GM21381 (cell line): ENCODE measurements around the gene FBXO17.

Experiments
- ATAC-seq: cut with Tn5 transposase; IDR thresholded peaks from one replicate; pipeline ENCODE4 v1.9.1; 2021; ENCODE audit warnings: mild to moderate bottlenecking, moderate library complexity; ENCODE audit not compliant: unreplicated experiment

Gene FBXO17

DNA sequence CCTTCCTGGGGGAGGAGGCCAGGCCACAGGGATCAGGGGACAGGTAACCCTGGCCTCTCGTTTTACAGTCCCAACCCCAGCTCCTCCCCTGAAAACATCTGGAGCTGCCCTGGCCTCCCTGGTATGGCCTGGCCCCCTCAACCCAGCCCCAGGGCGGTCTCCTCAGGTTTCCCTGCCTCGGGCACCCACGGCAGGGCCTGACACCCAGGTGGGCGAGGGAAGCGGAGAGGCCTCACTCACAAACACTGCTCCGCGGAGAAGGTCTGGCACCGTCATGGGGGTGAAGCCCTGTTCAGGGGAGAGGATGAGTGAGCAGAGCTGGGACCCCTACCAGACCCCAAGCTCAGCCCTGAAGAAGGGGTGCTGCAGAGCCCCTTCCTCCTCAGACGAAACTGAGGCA, 57.0 kb downstream of the FBXO17 start:
- no peak for ATAC-seq

DNA sequence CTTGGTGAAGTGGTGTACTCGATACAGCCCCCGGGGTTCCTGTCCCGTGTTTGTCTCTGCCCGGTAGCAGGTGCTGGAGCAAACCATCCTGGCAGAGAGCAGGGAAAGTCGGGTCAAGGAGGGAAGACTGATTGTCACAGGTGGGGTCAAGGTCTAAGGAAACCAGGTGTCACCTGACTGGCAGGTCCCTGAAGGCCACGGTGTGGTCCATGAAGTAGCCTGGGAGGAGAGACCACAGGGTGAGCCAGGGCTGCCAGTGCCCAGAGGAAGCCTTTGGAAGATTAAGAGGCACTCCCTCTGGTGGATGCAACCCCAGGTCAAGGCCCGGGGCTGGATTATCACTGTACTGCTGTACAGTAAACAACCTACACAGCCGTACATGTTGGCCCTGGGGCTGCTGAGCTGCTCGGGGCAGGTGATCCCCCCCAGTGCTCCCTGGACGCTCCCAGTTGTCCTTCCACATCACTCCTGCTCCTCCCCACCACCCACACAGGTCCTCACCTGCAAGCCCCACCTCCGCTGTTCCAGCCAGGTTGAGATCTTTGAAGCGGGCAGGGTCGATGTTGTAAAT, 57.5 kb downstream of the FBXO17 start:
- ATAC-seq = no peak

DNA sequence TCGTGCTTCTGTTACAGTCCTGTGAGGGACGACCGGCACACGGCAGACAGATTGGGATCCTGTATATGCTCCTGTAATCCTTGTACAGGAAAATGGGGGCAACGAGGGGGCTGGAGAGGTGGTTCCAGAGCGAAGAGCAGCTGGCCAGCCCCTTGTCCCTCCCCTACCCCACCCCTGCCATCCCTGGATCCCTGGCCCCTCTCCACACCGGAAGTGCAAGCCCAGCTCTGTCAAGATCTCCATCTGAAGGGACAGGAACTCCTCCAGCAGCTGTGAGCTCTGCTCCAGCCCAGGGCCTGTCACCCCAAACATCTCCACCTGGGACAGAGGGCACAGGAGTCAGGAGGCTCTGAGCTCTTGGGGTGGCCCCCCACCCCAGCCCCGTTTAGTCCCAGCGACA, 58.0 kb downstream of the FBXO17 start:
- ATAC-seq = no peak

DNA sequence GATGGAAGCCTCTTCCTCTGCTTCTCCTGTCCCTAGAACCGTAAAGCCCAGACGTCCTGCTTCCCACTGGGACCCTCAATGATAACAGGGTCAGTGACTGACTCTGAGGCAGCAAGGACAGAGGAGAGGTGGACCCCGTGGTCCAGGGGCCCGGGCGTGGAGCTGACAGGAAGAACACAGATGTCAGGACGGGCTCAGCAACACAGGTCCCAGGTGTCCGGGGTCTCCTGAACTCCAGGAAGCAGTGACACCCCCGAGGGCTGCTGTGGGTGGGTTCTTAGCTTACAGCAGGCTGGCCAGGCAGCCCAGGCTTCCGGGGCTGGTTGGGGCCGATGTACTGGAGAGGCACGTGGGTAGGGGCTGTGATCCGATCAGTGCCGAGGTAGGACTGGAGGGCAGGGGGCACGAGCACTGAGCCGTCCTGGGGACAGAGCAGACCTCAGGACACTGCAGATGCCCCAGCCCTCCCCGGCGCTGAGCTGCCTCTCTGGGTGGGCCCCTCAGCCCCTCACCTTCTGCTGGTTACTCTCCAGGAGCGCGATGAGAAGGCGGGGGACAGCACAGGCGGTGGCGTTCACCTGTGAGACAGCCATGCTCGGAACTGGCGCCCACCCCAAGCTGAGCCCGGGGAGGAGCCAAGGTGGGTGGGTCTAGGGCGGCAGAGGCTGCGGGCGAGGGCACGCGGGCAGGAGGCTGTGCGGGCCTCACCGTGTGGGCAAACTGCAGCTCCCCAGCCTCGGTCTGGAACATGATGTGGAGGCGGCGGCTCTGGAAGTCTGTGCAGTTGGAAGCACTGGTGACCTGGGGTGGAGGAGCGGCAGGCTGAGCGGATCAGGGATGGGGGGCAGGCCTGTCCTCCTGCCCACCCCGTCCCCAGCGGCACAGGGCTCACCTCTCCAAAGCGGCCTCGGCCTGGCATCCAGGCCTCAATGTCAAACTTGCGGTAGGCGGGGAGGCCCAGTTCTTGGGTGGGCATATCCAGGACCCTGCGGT, 59.9 kb downstream of the FBXO17 start:
- ATAC-seq = no peak

DNA sequence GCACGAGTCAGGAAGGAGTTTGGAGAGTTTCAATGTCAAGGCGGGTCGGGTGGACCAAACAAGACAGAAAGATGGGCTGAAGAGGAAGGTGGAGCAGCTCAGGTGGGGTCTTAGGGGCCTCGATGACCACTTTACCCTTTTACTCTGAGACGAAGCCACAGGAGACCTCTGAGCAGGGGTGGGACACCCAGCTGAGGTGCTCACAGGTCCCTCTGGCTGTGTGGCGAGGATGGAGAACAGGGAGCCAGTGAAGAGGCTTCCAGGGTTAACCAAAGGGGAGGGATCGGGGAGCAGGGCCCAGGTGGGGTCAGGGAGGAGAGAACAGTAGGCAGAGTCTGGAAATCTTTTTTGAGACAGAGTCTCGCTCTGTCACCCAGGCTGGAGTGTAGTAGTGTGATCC, 61.6 kb downstream of the FBXO17 start:
- ATAC-seq = no peak

DNA sequence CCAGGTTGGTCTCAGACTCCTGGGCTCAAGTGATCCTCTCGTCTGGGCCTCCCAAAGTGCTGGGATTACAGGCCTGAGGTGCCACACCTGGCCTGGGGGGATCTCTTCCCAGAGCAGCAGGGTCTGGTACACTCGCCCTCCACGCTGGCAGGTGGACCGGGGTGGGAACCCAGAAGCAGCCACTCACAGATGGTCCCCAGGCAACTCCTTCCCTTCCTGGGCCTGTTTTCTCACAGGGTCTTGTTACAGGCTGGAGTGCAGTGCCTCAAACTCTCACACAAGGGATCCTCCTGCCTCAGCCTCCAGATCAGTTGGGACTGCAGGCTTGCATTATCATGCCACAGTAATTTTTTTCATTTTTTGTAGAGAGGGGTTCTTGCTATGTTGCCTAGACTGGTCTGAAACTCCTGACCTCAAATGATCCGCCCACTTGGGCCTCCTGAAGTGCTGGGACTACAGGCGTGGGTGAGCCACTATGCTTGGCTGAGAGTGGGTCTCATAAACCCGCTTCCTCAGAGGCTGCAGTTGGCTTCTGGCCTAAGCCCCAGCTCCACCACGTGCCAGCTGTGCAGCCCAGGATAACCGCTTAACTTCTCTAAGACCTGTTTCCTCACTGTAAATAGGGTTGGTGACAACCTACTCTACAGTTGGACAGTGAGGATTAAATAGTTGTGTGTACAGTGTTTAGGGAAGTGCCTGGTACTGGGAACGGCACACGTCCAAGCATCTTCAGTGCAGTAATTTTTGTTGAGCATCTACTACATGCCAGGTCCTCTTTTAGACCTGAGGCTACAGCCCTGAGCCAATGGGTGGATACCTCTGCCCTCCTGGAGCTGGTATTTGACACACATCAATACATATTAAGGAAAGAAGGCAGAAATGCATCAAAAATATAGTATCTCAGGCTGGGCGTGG, 62.7 kb downstream of the FBXO17 start:
- ATAC-seq = no peak

DNA sequence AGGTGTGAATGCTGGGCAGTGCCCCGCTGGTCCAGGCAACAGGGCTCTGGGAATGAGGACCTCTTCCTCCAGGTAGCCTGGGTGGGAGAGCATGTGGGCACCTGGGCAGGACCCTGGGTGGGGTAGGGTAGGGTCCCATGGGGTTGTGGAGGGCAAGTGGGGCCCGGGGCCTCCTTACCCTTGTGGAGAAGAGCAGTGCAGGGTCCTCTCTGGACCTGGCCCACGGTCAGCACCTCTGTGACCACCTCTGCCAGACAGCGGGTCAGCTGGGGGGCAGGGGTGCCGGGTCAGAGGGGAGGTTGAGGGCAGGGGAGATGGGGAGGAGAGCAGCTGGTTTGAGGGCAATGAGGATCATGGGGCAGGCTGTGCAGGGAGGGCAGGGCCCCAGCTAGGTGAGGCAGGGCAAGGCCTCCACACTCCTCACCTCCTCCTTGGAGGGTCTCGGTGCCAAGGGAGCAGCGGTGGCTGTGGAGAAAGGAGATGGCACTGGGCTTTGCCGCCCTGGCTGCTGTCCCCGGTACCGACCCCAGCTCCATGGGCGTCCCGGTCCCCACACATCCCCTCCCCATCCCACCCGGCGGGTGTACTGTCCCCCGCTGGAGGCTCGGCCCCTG, 64.0 kb downstream of the FBXO17 start:
- no peak for ATAC-seq

DNA sequence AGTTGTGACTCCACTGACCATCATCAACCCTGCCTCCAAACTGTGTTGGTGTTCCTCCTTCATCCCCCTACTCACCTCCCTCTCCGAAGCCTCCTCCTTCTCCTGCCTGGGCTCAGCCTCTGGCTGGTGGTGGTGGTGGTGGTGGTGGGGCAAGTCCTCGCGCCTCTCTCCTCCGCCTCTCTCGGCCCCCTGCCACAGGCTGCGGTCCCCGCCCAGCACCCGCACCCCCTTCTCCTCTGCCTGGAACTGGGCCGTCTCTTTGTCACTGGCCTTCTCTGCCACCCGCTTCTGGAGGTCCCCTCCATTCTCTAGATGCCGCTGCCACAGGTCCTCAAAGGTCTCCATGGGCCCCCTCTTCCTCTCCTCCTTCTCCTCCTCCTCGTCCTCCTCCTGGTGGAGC, 65.1 kb downstream of the FBXO17 start:
- ATAC-seq = no peak

DNA sequence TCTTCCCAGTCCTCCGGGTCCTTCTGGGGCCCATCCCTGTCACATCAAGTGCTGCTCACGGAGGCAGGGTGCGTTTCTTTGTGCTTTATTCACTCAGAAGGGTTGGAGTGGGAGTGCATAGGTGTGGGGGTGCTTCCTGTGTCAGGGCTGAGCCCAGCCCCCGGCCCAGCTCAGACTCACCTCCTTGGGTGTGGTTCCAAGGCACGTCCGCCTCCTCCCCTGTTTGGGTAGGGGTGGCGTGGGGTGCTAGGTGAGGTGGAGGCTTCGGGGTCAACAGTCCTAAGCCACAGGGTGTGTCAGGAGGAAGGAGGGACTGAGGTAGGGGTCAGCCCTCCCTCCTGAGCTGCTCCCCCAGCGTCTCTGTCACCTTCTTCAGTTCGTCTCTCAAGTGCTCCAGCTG, 66.6 kb downstream of the FBXO17 start:
- no peak for ATAC-seq

DNA sequence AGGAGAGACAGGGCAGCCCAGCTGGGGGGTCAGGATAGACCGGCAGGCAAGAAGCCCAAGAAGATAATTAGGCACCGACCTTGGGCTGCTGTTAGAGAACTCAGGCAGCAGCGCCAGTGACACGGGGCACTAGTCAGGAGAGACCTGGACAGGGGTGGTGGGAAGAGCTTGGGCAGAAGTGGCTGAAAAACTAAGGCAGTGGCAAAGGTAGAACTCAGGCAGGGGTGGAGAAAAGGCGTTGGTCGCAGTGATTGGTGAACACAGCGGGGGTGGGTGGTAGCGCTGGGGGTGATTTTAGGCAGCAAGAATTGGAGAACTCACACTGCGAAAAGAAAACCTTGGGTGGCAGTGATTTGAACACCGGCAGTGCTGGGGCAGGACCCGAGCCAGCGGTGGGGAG, 67.9 kb downstream of the FBXO17 start:
- ATAC-seq = no peak

DNA sequence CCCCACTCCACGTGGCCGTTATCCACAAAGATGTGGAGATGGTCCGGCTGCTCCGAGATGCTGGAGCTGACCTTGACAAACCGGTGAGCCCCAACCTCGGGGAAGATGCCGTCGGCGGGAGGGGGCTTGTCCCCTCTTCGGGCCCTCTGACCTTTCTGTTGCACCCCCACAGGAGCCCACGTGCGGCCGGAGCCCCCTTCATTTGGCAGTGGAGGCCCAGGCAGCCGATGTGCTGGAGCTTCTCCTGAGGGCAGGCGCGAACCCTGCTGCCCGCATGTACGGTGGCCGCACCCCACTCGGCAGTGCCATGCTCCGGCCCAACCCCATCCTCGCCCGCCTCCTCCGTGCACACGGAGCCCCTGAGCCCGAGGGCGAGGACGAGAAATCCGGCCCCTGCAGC, 68.3 kb downstream of the FBXO17 start:
- no peak for ATAC-seq

DNA sequence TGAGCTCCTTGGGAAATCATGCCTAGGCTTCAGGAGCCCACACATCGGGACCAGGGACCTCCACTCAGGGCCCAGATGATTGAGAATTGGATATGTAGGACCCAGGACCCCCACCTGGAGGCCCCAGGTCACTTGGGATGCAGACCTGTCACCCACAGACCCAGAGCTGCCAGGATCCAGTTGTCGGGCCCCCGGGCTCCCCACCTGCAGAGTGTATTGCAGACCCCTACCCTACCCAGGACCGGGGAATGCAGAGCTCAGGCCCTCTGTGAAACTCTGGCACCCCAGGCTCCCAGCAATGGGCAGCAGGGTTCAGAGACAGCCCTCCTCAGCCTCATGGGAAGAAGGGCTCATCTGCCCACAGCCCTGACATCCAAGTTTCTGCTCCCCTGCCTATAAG, 69.9 kb downstream of the FBXO17 start:
- no peak for ATAC-seq

DNA sequence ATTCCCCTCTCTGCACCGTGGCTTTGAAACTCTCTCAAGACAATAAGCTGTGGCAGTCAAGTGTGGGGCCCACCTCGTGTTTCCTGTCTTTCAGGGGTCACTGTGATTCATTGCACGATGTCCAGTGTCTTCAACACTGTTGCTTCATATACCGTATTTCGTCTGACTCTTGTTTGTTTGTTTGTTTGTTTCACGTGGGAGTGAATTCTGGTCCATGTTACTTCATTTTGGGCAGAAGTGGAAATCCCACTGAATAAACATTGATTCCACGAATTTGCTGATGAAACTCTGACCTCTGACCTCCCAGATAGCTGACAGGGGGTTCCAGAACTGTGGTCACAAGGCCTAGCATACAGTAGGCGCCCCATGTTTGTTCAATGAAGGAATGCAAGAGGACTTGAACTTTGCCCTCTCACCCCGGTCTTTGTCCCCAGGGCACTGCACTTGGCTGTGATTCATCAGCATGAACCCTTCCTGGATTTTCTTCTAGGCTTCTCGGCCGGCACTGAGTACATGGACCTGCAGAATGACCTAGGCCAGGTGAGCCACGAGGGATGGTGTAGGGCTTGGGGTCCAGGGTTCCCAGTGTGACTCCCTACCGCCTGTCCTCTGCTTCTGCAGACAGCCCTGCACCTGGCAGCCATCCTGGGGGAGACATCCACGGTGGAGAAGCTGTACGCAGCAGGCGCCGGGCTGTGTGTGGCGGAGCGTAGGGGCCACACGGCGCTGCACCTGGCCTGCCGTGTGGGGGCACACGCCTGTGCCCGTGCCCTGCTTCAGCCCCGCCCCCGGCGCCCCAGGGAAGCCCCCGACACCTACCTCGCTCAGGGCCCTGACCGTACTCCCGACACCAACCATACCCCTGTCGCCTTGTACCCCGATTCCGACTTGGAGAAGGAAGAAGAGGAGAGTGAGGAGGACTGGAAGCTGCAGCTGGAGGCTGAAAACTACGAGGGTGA, 70.7 kb downstream of the FBXO17 start:
- ATAC-seq = no peak

DNA sequence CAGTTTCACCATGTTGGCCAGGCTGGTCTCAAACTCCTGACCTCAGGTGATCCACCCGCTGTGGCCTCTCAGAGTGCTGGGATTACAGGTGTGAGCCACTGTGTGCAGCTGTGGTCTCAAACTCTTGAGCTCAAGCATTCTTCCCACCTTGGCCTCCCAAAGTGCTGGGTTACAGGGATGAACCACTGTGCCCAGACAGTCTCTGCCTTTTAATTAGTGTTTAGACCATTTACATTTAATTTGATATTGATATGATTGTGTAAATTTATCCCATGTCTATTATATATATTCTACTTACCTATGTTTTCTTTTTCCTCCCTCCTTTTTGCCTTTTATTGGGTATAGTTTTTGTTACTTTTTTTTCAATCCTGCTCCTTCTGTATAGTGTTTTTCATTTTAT, 73.9 kb downstream of the FBXO17 start:
- ATAC-seq = no peak

DNA sequence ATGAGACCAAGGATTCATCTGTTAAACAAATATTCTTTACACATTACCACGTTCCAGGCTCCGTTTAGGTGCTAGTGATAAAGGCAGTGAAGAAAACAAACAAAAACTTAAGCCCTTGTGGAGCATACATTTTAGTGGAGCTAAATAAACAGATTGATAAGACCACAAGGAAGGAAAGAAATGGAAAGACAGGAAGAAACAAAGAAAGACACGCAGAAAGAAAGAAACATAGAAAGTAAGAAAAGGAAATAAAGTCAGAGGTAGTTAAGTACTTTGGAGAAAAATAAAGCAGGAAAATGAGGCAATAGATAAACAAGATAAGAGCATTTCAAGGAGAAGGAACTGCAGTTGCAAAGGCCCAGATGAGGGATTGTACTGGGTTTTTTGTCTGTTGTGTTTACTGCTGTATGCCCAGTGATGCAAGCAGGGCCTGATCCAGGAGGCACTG, 74.8 kb downstream of the FBXO17 start:
- ATAC-seq = no peak

DNA sequence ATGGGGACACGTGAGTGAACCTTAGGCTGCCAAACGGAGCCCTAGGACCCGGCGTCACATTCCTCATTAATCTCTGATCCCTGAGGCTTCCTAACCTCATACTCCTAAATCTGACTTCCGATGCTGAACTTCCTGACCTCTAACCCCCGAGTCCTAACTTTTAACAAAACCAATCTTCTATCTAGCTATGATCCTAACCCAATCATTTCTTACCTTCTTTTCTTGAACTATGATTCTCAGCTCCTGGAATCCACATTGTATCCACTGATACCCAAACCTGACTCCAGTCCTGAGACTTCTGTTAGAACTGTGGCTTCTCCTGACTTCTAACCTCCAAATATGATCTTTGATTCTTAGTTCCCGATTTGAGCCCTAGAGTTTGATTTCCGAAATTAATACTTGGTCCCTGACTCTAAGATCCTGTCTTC, 75.3 kb downstream of the FBXO17 start:
- ATAC-seq = no peak

DNA sequence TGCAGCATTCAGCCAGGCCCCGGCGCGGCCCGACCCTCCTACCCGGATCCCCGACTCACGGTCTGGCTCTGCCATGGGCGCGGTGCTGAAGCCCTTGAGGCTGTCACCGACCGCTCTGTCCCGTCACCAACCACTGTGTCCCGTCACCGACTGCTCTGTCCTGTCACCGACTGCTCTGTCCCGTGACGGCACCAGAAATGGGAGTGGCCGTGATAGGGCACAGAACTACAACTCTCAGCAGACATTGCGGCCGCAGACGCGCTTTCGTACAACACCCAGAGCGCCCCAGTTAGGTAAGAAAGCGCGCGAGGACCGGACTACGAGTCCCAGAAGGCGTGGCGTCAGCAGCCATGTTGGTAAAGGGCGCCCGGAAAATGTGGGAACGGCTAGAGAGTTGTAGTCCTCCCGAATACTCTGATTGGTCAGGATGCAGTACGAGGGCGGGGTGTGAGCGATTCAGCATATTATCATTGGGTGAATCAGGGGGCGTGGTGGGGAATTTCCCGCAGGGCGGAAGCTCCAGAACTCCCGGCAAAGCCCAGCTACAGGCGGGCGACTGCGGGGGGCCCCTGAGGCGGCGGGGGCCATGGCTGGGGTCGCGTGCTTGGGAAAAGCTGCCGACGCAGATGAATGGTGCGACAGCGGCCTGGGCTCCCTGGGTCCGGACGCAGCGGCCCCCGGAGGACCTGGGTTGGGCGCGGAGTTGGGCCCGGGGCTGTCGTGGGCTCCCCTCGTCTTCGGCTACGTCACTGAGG, 75.9 kb downstream of the FBXO17 start, which contains the start of the genes NFKBIB and SIRT2:
TSS of gene NFKBIB (plus strand) at position 523 of the 755 bp plus-strand sequence. CDS start at position 587, 64 bp downstream.
TSS of gene SIRT2 (minus strand) at position 172 of the 755 bp plus-strand sequence. CDS start at position 75, 97 bp downstream.
- peak; percentile 89 for ATAC-seq

DNA sequence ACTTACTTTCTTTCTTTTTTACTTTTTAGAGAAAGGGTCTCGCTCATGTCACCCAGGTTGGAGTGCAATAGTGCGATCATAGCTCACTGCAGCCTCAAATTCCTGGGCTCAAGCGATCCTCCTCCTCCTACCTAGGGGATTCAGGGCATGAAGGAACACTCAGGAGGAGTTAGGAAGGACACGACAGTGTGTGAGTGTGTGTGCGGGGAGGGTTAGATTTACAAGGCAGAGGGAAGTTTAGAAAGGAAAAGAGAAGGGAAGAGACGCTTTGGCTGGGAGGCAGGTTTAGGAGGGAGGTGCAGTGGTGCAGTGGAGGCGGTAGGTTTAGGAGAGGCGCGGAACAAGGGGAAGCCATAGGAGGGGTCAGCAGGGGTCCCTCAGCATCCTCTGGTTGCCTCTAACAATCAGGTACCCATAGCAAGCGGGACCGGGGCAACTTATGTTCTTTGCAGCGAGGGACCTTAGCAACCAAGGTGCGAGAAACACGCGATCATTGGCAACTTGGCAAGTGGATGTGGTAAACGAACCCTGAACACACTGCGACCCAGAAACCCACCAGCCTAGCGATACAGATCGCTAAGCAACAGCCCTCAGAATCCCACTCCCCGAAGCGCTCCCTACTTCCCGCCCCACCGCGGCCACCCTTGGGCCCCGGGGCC, 76.6 kb downstream of the FBXO17 start:
- ATAC-seq = peak; percentile 1
